NCI-H774 (cell line): ENCODE data around the gene EPB41L4A.
"Not testable (repeated sequence)": the region's sequence is repeated elsewhere in the genome, so short reads cannot be mapped to it uniquely, and the experiment has no call there.

Experiments used
- DNase-seq: peaks from one replicate; lab custom pipeline; 2025; lab: John Stamatoyannopoulos, UW

EPB41L4A gene

DNA sequence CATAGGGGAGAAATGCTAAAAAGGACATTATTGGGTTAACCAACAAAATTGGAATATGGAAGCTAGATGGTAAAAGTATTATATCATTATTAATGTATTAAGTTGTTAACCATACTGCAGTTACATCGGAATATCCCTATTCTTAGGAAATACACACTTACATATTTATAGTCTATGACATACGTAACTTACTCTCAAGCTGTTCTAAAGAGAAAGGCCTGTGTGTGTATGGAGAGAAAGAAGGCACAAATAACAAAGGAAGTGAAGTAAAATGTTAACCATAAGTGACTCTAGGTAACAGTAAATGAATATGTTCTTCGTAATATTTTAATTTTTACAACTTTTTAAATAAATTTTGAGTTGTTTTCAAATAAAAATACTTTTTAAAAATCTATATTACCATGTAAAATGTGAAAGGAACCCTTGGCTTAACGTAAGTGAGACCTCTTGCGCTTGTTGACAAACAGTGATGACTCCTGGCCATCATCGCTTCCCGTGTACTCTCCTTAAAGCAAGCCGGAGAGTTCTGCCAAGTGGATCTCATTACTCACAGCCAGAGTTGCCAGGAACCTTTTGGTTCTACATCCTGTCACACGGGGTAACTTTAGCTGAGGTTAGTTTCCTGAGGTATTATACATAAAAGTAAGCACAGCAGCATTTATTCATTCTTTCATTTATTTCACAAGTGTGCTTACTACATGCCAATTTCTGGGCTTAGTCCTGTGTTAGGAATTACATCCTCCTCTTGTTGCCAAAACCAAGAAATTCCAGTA, 165.4 kb downstream of the EPB41L4A start:
- no peak for DNase-seq

DNA sequence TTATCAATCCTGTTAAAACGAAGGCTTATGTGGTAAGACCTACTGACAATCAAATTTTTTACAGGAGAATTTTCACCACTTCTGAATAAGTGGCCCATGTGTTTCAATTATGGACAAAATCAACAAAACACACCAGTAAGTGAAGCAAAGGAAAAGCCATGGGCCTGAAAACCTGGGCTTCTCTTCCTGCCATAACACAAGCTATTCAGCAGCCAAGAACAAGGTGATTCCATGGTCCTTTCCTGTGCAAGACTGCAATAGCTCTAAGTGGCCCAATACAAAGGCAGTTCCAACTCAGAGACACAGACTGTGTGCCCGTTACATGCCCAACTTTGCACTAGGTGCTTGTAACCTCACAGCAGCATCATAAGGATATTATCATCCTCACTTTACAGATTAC, 168.5 kb downstream of the EPB41L4A start:
- DNase-seq: no peak

DNA sequence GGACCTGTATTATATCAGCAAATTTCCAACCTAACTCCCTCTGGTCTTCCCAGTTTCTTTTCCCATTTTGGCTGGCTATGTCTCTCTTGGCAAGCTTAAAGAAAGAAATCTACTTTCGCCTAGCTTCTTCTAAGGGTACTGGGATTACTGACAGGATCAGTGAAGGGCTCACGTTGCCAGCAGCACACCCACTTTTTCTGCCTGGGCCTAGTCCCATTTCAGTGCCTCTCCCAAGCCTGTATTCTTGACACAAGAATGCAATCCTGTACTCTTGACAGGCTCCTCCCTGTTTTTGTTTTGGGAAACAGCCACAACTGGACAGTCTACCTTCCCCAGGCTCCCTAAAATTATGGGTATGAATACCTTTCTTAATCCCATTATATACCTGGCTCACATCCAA, 170.5 kb downstream of the EPB41L4A start:
- no peak for DNase-seq

DNA sequence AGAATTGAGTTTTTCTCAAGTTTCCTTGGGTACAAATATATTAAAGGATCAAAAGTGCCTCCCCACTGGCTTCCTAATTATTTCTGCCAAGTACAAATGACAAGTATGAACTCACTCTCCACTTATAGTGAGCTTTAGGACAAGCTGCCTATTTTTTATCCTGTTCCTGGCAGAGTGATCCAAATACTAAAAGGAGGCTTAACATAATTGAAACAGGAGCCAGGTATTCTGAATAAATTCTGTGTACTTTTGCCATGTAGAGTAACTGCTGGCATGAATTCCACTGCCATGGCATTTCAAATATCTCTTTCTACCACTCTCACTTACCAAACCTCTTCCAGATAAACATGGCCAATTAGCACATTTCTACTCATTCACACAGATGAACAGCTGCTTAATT, 171.1 kb downstream of the EPB41L4A start:
- no peak for DNase-seq

DNA sequence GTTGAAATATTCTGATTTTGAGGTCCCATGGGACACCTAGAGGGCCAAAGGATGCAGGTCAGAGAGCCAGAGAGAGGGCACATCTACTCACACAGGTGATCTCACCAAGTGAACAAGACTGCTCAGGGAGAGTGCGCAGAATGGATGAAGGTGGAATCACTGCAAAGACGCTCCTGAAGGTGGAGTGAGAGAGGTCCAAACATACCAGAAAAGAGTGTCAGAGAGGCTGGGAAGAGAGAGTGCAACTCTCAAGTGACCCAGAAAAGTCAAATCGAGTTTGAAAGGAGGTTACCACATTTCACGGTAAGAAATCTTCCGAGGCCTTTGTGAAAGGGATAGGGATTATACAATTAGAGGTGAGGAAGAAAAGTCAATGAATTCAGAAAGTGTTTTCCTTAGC, 173.4 kb downstream of the EPB41L4A start:
- DNase-seq: no peak

DNA sequence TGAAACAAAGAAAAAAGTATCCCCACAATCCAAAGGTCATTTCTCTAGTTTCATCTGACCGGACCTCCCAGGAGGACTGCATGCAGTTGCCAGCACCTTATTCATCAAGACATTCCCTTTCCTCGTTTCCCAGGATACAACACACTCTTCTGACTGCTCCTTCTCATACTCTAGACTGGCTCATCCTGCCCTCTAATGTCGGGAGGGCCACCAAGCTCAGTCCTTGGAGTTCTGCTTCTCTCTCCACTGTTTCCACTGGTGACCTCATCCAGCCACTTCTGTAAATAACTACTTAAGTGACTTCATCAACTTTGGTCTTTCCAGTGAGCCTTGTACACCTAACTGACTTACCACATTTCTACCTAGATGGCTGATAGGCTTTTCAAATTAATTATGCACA, 179.1 kb downstream of the EPB41L4A start:
- no peak for DNase-seq

DNA sequence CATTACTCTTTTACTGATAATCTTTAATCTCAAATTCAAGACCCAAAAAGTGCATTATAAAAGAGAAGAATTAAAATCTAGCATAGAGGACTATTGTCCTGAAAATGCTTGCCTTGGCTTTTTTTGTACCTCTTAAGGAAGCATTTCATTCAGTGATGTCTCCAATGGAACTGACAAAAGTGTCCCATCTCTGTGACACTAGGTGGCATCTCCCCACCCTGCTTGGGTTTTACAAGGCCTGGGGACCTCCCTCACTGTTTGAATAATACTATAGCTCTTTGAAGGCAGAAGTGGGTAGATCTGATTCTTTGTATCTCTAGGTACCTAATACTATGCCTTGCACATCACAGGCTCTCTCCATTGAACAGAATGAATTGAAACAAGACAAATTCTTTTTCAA, 180.6 kb downstream of the EPB41L4A start:
- no peak for DNase-seq

DNA sequence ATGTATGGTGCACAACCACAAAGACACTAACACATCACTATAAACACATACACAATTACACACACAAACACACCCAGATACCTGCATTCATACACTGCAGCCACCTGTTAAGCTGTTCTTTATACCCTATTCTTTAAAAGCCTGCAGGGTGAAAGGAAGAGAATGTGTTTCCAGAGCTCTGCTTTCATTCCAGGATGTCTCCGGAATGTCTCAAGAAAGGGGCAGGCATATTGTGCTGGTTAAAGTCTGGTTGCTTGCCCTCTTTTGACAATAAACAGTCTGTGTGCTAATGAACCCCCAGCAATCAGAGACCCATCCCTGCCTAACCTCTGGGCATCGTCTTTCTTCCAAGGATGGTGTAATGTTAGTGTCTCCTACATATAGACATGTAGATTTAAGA, 181.6 kb downstream of the EPB41L4A start:
- DNase-seq: no peak

DNA sequence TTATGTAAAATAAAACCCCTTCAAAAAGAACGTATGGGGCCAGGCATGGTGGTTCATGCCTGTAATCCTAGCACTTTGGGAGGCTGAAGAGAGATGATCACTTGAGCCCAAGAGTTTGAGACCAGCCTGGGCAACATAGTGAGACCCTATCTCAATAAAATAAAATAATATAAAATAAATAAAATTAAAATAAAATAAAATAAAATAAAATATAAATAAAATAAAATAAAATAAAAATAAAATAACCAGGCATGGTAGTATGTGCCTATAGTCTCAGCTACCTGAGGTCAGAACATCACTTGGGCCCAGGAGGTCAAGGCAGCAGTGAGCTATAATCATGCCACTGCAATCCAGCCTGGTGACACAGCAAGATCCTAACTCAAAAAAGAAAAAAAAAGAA, 185.1 kb downstream of the EPB41L4A start:
- DNase-seq: no peak

DNA sequence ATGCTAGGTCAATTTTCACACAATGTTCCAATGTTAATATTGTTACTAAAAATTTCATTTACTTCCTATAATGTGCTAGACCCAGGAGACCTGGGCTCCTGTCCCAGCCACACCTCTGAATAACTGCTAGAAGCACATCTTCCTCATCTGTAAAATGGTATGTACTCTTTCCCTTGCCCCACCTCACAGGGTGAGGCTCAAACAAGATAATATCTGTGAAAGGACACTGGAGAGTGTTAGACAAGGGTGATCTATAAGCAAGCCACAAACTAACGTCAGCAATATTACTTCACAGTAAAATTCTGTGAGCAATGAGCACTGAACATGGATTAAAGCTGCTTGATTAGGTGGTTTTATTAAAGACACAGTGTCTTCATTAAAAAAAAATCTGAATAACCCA, 186.4 kb downstream of the EPB41L4A start:
- no peak for DNase-seq

DNA sequence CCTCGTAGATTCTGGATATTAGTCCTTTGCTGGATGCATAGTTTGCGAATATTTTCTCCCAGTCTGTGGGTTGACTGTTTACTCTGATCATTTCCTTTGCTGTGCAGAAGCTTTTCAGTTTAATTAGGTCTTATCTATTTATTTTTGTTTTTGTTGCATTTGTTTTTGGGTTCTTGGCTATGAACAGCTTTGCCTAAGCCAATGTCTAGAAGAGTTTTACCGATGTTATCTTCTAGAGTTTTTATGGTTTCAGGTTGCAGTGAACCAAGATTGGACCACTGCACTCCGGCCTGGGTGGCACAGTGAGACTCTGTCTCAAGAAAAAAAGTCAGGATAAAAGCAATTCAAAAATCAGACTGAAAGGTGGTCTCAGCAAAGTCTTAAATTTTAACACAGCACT, 188.5 kb downstream of the EPB41L4A start:
- no peak for DNase-seq

DNA sequence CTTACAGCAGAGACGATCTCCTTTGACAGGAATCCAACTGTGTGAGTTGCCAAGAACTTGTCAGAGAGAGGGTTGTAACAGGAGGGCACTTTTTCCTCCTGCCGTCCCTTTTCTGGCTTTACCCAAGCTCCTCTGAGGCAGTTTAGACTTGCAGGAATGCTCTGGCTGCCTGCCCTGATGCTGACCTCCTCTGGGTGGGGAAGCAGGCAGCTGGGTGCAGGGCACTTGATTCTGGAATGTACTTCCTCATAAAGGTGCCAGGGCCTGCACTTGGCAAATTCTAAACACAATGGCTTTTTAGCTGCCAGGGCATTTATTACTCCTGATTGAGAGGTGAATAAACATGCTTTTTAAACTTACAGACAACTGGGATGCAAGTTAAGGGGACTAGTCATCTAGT, 190.4 kb downstream of the EPB41L4A start:
- peak; percentile 65 for DNase-seq

DNA sequence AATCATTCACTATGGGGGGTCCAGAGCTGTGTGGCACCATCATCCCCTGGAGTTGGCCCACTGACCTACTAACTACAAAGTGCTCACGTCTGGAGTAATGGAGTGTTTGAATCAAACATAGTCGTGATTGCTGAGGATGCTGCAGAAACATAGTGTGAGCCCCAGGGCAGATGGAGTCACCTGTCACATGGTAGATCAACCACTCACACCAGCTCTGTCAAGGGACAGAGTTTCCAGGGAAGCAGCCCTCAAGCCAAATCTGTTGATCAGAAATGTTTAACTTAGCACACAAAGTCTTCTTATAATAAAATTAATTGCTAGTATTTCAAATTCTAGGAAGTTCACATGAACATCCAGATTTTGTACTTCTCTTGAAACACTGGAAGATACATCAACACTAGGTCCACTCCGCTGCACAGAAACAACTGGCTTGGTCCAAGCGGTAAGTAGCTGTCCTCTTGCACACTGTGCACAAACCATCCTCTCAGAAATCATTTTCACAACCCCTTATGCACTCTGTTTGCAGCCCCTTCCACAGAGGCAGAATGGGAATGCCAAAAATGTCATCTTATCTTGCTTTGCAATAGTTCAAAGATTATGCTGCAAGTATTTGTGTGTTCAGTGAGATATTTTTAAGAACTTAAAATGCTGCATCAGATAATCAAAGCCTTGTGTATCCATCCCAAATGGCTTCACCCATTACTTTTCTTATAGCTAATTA, 191.0 kb downstream of the EPB41L4A start:
- no peak for DNase-seq

DNA sequence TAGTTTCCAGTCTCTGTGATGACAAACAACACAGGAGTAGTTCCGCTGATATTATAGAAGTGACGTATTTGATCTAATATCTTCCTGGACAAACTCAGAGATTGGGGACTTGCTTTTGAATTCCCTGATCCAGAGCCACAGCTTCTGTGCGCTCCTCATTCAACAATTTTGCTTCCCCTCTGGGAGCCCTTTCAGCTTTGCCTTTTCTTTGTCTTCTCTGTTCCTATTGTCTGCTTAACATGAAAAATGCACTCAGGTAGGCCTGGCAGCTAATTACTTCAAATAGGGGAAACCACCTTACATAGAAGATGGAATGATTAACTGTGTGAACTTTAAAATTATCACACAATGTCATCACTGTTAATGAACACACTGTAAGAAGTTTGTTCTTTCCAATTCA, 192.9 kb downstream of the EPB41L4A start:
- DNase-seq: no peak

DNA sequence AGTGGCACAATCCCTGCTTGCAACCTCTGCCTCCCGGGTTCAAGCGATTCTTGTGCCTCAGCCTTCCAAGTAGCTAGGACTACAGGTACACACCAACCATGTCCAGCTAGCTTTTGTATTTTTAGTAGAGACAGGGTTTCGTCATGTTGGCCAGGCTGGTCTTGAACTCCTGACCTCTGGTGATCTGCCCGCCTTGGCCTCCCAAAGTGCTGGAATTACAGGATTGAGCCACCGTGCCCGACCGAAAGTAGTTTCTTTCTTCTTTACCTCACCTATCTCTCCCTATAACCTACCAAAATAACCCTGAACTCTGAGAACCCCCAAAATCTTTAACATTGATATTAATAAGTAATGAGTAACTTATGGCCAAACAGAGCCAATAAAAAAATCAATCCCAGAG, 196.1 kb downstream of the EPB41L4A start:
- DNase-seq: not testable (repeated sequence)

DNA sequence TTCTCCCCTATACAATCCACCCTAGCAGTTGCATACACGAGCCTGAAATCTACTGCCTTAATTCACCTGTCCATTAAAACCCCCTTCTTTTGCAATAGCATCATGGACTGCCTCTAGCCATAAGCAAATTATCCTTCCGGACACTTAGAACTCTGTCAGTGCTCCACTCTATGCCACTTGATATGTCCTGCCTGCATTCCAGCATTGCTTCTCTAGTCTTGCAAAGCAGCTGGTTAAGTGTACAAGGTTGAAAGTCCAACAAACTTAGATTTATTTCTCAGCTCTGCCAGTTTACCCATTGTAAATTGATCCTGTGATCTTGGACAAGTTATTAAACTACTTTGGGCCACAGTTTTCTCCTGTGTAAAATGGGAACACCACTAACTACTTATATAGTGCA, 197.9 kb downstream of the EPB41L4A start:
- DNase-seq: no peak

DNA sequence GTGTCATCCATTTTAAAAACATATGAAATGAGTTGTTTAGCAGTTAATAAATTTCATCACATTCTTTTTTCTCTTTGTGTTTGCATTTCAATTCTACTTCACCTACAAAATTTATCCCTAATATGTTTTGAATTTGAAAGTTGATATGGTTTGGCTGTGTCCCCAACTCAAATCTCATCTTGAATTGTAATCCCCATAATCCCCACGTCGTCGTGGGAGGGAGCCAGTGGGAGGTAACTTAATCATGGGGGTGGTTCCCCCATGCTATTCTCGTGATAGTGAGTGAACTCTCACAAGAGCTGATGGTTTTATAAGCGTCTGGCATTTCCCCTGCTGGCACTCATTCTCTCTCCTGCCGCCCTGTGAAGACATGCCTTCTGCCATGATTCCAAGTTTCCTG, 200.1 kb downstream of the EPB41L4A start:
- DNase-seq: no peak

DNA sequence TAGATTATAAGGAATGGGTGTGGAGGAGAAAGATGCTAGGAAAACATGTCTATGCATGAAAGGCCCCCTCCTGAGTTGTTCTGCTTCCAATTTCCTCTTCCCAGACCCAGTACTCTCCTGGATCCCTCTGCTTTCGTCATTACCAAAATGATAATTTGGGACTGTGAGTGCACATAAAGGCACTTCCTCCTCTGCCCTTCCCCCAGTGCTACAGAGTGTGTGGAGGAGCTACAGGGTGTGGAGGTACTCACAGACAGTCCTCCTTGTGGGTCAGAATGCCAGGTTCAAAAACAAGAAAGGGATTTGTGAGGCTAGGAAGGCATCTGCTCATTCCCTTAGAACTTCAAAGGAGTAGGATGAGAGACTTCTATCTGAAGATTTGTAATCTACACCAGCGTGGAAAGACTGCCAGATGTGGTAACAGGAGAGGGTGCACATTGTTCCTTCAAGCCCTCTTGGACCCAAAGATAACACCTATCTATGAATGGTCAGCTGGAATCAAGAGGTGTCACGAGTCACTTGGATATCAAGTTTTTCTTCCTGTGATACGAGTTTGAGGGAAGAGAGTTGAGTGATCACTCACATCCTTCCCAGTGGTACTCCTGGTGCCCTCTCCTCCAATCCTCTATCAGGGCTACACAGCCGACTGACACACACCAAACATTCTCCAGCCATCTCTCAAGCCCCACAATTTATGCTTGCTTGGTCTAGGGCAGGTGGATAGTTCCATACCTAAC, 201.1 kb downstream of the EPB41L4A start:
- DNase-seq: no peak

DNA sequence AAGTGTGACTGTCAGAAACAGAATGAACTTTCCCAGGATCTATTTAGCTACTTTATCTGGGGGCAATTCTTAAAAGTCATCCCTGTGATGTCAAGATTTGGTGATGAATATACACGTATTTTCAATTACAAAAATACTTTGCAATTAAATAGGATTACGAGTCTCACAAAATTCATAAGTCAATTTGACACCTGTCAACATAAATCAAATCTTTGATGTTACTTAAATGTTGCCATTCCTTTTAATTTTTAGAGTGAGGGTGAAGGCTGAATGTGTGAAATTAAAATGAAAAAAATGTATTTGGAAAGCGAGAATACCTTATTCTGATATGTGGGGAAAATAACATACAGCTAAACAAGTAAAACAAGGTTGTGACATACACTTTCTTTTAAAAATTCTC, 202.9 kb downstream of the EPB41L4A start:
- no peak for DNase-seq

DNA sequence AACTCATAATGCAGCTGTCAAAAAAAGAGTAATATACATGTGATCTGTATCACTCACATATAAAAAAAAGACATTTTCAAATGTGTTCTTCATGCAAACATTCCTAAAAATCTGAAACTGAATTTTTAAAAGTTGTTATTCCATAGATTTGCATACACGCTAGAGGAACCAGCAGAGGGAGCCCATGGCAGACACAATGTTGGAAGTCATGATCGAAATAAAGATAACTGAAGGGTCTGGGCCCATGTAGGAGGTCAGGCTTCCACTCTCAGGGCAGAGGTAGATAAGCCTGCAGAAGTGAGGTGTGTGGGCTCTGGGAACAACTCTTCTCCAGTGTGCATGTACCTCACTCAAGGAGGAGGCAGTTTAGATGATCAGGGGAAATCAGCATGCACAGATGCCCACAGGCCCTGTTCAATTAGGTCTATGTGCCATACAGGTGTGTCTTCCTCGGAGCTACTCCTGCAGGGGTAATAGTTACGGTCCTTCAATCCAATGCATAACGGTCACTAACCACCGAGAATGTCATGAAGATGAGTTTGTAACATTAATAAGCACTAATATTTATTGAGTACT, 208.6 kb downstream of the EPB41L4A start:
- DNase-seq: peak; percentile 7

DNA sequence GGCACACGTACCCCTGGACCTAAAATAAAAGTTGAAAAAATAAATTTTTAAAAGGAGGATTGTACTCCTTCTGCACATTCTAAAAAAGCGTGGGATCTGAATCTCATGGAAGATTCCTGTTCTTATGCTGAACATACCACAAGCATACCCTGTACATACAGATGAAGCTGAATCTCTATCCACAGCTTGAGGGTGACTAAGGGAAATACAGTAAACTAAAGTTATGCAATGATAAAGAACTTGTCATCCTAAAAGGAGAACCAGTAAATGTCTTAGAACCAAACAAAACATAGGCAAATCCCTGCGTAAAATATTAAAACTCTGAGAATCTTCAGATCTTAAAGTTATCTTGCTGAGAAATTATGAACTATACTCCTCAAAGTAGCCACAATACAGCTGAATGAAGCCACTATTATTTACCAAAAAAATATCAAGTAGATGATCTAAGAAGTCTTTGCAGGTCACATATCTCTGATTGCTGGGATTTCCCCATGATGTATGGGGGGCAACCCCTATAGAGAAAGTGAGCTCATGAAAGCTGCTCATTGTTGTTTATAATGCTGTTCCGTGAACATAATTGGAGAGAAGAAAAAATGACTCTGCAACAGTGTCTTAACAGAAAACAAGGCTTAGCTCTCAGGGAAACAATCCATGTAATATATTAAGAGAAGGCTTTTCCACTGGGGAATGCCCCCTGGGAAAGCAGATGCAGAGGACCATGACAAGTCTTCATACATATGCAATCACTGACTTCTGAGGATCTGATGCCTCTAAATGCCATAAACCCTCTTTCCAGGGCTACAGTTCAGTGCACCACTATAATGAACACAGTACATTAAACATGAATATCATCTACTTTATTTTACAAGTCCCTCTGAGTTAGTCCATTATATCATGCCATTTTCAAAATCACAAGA, 210.1 kb downstream of the EPB41L4A start:
- no peak for DNase-seq

DNA sequence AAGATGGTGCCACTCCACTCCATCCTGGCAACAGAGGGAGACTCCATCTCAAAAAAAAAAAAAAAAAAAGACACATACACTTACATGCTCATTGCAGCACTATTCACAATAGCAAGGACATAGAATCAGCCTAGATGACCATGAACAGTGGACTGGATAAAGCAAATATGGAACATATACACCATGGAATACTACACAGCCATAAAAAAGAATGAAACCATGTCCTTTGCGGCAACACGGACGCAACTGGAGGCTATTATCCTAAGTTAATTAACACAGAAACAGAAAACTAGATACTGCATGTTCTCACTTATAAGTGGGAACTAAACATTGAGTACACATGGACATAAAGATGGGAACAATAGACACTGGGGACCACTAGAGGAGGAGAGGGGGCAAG, 210.9 kb downstream of the EPB41L4A start:
- DNase-seq: not testable (repeated sequence)
